Measurements from ENCODE around the gene KIDINS220.
A peak's percentile ranks its signal among the peaks of the same experiment; 100 is the strongest.

KIDINS220 gene

DNA sequence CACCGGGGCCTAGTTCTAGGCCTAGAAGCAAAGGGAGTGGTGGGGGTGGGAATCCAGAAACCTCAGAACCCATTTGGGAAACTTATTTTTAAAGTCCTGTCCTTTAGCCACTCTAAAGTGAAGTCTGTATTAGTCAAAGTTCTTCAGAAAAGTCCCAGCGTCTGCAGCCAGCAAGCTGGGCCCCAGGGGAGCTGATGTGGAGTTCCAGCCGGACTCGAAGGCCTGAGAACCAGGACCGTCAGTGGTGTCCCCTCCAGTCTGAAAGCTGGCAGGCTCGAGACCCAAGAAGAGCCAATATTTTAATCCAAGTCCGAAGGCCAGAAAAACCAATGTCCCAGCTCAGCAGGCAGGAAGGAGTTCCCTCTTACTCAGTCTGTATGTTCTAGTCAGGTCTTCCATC, 123.1 kb downstream of the KIDINS220 start:
- no peak overlapping the region for H3K27ac ChIP-seq
- no peak overlapping the region for H3K4me3 ChIP-seq

DNA sequence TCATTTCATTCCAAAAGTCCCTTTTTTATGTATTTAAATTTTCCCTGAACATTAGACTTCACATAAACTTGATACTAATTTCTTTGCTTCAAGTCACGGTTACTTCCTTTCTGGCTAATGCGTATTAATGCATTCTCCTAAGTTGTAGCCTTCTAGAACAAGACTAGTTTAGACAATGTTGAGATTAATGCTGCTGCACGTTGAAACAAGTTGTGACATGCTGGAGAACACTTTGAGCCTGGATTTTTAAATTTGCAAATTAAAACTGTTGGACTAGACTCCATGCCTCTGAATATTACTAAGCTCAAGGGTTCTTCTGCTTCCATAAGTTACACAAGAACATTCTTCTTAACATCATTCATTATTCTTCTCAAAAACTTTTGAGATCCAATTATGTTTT, 126.5 kb downstream of the KIDINS220 start:
- H3K4me3 ChIP-seq, result no peak overlapping the region
- H3K27ac ChIP-seq, result no peak overlapping the region

DNA sequence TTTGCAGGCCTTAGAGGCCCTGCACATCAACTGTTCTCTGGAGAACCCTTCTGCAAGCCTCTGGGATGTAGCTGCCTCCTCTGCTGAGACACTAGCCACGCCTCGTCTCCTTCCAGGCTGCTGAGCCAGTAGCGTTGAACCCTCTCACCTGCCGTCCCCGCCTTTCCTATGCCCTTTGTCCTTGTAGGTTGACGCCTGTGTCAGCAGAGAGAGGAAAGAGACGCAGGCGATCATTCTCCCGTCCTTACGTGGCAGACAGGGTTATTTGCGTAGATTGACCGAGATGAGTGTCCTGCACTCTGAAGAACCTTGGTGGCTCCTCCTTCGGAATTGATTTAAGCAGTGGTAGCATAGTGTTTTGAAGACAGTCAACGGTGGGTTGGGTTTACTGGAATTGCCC, 127.8 kb downstream of the KIDINS220 start:
- H3K27ac ChIP-seq, result no peak overlapping the region
- H3K4me3 ChIP-seq, result no peak overlapping the region

DNA sequence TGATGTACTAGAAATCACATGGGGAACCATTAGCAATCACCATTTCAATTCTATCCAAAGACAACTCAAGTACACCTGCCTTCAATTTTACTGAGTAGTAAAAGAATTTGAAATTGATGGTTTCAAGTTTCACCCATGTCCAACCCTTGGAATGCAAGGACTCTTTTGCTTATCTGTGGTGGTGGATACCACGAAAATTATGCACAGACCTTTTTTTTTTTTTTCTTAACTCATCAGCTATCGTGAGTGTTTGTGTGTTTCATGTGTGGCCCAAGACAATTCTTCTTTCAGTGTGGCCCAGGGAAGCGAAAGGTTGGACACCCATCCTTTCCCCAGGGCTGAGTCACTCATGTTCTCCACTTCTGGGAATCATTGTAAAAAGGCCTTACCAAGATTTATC, 132.5 kb downstream of the KIDINS220 start:
- Histone ChIP-seq H3K27ac (no peak overlapping the region), H3K4me3 (no peak overlapping the region)

DNA sequence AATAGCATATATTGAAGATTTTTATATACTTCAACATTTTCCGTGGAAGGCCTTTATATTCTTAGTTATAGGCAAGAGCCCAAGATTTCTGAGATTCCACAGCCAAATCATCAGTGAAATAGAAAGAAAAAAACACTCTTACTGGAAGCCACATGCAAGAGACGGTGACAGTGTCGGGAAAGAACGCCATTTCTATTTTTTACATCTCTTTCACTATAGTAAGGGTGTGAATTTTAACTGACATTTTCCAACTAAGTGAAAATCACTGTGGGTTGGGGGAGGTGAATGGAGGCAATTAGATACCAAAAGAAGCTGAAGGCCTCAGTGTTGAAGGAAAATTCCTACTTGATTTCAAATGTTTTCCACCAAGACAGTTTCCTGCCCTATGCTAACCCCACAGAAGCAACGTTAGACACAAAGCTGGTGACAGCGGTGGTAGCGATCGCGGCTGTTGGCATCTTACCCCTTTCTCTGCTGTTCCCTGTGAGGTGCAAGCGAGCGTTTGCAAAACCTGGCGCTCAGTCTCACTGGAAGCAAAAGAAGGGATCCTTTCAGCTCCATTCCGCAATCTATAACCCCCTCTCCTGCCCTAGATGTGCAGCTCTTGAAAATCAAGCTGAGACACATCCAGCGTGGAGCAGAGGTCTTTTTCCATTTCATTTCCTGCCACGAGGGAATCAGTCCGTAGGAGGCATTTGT, 135.6 kb downstream of the KIDINS220 start:
- Histone ChIP-seq H3K4me3 (no peak overlapping the region), H3K27ac (no peak overlapping the region)

DNA sequence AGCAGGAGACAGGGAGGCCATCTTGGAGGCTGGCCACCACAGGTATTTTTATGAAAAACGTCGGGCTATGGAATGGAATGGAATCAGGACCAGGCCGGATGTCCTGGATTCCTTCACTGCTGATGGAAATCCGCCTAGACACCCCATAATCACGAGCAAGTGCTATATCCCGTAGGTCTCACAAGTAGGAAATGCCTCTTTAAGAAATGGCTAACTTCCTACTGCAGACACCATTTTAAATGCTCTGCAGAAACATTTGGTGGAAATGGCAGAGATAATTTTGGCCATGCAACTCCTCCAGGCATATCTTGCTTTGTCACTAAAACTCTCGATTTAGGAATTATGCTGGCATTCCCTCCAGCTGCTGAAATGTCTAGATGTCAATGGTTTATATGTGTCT, 137.6 kb downstream of the KIDINS220 start:
- Histone ChIP-seq H3K27ac (no peak overlapping the region), H3K4me3 (no peak overlapping the region)

DNA sequence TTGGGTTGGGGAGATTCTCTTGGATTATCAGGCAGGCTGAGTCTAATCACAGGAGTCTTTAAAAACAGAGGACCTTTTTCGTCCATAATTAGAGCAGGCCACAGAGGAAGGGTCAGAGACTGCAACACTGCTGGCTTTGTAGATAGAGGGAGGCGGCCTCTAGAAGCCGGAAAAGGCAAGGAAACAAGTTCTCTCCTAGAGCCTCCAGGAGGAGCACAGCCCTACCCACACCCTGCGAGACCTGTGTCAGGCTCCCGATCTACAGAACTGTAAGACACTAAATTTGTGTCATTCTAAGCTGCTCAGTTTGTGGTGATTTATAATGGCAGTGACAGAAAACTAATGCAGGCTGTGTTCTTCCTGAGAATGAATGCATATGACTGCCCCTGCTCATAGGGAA, 140.2 kb downstream of the KIDINS220 start:
- Histone ChIP-seq H3K4me3 (no peak overlapping the region), H3K27ac (no peak overlapping the region)

DNA sequence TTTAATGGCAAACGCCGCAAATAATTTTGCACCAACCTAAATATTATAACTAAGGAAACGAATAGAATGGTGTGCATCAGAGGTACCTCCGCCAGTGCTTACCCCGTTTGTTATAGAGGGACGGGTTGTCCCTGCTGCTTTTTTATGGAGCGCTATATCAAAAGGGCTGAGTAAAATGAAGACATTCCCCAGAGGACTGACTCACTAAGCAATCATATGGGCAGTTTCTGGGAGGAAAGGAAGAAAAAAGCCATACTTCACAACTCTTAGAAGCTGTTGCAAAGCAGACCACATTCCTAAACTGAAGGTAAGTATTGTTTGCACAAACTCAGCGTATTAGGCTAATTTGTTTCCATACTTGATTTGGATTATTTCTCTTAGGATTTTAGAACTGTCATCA, 142.7 kb downstream of the KIDINS220 start:
- H3K27ac ChIP-seq, result no peak overlapping the region
- H3K4me3 ChIP-seq, result no peak overlapping the region

DNA sequence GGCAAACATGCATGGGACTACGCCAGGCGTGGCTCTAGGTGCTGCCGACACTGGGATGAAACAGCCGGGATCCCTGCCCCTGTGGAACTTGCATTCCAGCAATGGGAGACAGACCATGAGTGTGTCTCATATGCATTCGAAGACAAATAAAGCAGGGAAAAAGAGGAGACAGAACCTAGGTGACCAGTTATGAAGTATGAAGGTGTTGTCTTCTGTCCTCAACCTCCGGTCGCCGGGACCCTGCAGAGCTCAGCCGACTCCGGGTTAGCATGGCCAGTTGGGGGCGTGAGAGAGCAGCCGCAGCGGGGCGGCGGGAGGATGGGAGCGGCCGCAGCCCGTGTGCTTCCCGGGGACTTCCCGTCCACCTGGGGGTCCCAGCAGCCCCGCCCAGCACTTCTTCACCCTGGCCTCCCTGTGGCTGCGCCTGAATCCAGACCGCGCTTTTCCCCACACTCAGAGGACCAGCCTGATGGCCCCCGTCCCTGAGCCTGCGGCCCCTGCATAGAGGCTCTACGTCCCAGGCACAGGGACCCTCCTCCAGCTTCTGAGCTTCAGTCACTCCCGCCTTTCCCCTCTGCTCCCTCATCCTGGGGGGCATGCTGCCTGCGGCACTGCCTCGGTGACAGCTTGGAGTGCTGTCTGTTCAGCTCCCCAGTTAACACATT, 144.1 kb downstream of the KIDINS220 start:
- no peak overlapping the region for H3K27ac ChIP-seq
- H3K4me3 ChIP-seq, result peak overlapping the region in 1 of 7 experiments; percentile 9

DNA sequence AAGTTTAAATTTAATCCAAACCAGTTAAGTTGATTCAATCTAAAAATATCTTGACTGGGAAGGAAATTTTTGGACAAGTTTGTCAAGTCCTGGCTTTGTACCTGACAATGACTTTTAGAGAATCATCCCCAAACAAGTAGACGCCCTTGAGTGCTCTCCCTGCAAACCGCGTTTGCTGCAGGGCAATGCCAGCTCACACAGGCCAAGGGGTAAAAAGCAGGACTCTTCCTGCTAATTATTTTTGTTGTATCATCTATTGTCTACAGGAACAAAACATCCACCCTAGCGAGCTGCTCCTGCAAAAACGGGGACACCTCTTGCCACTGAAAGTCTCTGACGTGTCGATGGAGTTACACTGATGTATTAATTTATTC, 144.6 kb downstream of the KIDINS220 start:
- Histone ChIP-seq H3K4me3 (no peak overlapping the region), H3K27ac (no peak overlapping the region)

DNA sequence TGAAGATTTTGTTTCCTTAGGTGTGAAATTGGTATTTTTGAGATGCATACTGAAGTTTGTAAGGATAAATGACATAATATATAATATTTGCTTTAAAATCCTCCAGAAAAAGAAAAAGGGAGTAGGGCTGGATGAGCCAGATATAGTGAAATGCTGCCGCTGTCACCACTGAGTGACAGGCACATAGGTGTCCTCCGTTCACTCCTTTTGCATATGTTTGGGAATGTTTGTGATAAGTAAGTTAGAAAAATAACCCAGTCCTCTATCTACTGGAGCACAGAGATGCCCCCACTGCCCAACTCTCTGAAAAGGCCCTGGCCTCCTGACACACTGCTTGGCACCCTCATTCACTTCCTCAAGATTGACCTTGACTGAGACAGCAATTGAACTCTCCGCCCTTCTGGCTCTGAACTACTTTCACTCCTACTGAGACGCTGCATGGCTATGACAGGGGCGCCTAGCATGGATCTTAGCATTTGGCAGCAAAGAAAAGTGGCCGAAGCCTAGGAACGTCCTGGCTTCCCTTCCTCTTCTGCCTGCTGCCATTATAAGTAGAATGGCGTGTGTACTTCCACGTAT, 145.5 kb downstream of the KIDINS220 start:
- no peak overlapping the region for H3K27ac ChIP-seq

DNA sequence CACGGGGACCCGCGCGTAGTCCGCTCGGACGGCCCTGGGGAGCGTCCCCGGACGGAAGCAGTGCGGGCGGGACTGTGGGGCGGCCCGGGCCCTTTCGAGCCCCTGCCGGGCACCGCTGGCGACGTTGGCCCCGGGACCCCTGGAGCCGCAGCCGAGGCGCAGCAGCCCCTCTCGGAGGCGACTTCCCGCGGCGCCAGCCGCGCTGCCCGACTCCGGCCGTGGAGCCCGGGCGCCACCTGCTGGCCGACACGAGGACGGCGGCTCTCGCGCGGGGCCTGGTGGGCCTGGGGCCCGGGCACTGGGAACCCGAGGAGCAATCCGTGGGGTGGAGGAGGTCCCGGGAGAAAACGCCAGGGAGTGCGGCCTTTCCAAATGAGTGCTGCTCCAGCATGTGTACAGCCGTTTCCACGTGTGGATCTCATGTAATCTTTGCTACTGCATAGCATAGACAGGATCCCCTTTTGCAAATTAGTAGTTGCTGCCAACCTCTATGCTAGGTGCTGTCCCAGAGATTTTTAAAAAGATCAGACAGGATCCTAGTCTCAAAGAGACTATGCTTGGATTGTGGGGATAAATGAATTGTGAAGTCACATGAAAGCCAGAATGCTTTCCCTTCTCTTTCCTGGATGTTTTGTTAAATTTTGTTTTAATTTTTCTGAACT, 151.6 kb downstream of the KIDINS220 start:
- Histone ChIP-seq H3K4me3 (peak overlapping the region; percentile 59 to 90 (median 69)), H3K27ac (peak overlapping the region; percentile 59 to 93 (median 82))

More for the DNA sequence above, 145.5 kb downstream of the KIDINS220 start:
- no peak overlapping the region for H3K4me3 ChIP-seq

DNA sequence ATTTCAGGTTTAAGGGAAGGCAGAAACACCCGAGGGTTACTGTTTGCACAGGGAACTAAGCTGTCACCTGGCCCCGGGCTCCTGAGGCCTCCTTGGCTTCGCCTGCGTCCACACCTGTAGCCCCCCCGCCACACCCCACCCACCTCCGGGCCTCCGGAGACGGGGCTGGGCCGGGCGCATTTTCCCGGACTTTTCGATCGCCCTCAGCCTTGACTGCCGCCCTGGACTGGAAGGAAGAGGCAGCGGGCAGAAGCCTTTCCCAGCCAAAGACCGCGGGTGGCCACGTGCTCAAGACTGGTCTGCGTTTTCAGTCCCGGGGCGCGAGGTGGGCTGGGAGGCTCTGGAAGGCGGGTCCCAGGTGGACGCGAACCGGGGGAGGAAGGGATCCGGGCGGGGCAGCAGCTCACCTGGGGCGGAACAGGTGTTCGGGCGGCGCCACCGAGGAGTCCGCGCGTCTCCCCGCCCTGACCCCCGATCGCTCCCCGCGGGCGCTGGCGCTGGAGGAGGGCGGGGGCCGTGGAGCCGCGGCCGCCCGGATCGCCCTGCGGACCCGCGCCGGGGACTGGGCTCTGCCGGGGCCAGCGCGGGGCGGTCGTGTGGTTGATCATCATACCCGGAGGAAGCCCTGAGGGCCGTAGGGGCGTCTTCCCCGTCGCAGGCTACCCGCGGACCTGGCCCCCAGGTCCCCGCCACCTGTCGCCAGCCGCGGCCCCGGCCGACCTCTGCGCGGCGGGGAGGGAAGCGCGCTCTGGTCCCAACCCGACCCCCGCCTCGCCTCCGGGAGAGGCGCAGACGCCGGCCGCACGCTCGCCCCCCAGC, 152.3 kb downstream of the KIDINS220 start:
- peak overlapping the region; percentile 59 to 90 (median 69) for H3K4me3 ChIP-seq
- H3K27ac ChIP-seq, result peak overlapping the region; percentile 59 to 93 (median 82)

DNA sequence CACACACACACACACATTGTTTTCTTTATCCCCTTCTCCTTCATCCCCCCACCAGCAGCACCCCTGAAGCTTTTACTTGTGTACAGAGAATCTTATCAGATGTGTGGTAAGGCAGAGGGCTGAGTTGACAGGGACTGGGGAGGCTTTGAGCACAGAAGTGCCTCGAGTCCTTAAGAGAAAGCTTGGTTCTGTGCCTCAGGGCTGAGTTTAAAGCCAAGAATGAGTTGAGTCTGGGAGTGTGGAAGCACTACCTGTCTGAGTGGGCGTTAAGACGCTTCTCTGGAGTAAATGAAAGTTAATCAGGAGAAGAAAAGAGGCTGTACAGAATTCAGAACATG, 152.9 kb downstream of the KIDINS220 start:
- Histone ChIP-seq H3K27ac (peak overlapping the region; percentile 59 to 93 (median 82)), H3K4me3 (peak overlapping the region; percentile 59 to 90 (median 69))

DNA sequence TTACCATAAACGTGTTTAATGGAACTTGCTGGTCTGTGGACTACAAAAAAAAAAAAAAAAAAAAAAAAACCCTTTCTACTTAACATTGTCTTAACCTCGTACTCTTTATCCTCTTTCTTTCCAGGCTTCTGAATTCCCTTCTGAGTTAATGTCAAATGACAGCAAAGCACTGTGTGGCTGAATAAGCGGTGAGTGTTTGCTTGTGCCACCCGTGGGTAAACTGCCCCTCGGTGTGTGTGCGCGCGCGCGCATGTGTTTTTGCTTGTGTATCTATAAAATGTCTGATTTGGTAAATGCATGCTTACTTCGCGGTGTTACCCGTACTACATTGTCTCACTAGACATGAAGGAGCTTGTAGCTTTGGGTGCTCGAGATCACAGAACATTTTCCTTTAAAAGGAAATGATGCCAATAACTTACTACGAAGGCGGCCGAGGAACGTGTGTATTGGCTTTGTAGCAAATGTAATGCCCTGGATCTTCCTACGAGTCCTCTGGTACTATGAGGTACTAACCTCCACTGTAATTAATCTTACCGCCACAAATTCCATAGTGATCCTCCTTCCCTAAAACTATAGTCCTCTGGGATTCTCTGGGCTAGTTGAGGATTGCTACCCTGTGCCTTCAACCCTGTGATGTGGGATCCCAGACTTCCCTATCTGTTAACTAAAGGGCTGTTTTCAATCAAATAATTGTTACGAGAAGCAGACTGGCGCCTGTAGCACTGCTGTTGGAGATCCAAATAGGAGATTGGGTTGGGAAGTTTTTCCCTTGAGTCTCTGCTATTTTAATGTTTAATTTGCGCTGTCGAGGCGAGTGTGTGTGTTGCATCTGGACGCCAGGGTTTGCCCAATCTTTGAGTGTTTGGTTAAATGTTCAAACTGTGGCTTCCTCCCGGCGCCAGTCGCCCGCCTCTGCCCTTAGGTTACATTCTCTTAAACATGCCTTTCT, 154.4 kb downstream of the KIDINS220 start:
- Histone ChIP-seq H3K27ac (peak overlapping the region in 19 of 21 experiments; percentile 61 to 93 (median 82)), H3K4me3 (peak overlapping the region; percentile 60 to 90 (median 68))

DNA sequence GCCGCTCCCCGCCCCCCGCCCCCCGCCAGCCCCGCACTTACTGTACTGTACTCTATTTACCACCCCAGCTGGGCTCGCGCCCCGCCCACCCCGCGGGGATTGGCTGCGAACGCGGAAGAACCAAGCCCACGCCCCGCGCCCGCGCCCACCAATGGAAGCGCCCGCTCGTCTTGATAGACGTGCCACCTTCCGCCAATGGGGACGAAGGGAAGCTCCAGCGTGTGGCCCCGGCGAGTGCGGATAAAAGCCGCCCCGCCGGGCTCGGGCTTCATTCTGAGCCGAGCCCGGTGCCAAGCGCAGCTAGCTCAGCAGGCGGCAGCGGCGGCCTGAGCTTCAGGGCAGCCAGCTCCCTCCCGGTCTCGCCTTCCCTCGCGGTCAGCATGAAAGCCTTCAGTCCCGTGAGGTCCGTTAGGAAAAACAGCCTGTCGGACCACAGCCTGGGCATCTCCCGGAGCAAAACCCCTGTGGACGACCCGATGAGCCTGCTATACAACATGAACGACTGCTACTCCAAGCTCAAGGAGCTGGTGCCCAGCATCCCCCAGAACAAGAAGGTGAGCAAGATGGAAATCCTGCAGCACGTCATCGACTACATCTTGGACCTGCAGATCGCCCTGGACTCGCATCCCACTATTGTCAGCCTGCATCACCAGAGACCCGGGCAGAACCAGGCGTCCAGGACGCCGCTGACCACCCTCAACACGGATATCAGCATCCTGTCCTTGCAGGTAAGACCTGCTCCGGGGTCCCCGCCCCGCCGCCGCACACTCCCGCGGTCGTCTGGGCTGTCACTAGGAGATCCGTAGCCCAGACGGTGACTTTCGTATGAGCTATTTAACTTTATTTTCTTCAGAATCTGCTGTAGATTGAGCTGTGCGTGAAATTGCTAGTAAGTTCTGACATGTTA, 155.4 kb downstream of the KIDINS220 start, which contains the start of gene ID2:
TSS of gene ID2 (plus strand) at position 271 of the 907 bp plus-strand sequence. CDS start at position 381, 110 bp downstream.
- H3K27ac ChIP-seq, result peak within 1 kb of the TSS in 20 of 21 experiments; percentile 67 to 99 (median 93)
- H3K4me3 ChIP-seq, result peak within 1 kb of the TSS; percentile 60 to 90 (median 68)
